M059J (cell line): ENCODE results near the gene ARMC2. TPM values are rescaled to one million over a fixed set of nuclear protein-coding genes. Genes with fewer than 3 reads are reported as not detected.
"Not testable (repeated sequence)": the region's sequence is repeated elsewhere in the genome, so short reads cannot be mapped to it uniquely, and the experiment has no call there.

ENCODE experiments used
- DNase-seq: peaks from one replicate; pipeline ENCODE4 v3.0.0-alpha.2; 2012; ENCODE audit warnings: low read depth
- total RNA-seq: library from RNA; depleted of rRNA; stranded (reverse); fragments of >200 nt; shearing (Covaris generic); gene quantifications from 2 replicates; pipeline ENCODE4 v1.2.3, GENCODE V29; 2014

ARMC2 gene
- total RNA-seq, 1 experiment from 2014 or later = 1.7 TPM

DNA sequence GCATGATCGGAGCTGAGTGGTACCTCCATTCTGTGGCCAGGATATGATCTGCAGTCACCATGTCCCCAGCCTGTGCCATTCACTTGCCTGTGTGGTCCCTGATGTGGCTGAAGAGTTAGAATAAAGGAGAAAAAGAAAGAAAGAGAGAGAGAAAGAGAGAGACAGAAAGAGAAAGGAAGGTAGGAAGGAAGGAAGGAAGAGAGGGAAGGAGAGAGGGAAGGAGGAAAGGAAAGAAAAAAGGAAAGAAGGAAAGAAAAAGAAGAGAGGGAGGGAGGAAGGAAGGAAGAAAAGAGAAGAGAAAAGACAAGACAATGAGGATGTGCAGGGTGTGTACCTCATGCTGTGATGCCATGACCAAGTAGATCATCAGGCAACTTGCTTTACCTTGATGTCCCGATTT is 22.1 kb downstream of the ARMC2 start:
- DNase-seq = no peak

DNA sequence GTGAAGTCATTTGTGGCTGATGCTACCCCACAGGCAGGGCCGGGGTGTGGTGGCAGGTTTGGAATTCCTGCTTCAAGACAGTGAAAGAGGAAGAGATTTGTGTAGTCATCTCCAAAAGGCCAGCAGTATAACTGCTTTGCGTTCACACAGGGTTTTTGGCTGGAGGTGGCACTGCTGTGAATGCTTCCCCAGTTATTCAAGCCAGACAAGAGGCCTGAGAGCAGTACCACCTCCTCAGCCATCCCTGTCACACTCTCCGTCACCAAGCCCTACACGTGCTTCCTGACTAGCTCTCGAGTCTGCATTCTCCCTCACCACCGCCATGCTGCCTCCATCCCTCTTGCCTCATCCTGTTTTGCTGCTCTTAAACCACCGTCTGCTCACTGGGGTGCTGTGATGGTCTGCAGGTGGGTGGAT is 23.9 kb downstream of the ARMC2 start:
- no peak for DNase-seq

DNA sequence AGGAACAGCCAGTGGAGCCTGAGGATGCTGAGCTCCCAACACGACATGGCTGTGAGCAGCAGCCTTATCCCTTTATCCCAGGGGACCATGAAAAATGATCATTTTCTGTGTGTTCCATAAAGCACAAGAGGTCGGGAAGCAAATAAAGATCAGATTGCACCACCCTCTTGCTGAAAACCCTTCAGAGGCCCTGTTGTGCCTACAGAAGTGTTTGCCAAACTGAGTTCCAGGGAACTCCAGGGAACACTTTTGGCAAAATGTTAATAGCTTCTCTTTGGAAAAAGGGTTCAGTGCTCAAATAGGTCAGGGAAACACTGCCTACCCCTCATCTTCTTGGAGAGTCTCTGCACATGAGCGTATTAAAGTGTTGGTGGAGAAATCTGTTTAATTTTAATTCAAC is 24.4 kb downstream of the ARMC2 start:
- no peak for DNase-seq

DNA sequence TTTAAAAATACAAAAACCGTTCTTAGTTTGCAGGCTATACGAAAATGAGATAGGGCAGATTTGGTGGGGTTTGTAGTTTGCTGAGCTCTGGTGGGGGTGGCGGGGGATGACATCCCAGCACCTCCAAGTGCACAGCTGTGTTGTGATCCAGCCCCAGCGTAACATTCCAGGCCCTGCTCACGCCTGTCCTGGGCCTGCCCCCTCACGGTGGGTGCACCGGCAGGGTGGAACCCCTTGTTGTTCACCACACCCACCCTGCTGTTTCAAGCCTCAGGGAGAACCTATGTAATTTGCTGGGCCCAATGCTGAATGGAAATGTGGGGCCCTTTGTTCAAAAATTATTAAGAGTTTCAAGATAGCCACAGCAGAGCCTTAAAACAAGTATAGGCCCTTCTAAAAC is 25.0 kb downstream of the ARMC2 start:
- no peak for DNase-seq

DNA sequence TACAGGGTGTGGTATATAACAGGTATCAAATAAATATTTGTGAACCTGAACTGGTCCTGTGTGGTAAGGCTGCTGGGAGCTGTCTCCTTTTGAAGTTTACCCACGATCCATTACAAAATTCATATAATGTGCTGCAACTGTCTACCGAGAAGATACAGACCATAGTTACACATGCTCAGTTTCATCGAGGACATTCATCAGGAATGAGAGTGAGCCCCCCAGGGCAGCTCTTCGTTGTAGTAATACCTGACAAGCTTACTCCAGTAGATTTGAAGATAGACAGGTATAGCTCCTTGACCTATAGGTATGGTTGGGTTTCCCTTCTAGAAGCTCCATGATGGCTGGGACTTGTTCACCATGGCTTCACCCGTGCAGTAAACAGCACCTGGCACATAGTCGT is 25.7 kb downstream of the ARMC2 start:
- DNase-seq = no peak

DNA sequence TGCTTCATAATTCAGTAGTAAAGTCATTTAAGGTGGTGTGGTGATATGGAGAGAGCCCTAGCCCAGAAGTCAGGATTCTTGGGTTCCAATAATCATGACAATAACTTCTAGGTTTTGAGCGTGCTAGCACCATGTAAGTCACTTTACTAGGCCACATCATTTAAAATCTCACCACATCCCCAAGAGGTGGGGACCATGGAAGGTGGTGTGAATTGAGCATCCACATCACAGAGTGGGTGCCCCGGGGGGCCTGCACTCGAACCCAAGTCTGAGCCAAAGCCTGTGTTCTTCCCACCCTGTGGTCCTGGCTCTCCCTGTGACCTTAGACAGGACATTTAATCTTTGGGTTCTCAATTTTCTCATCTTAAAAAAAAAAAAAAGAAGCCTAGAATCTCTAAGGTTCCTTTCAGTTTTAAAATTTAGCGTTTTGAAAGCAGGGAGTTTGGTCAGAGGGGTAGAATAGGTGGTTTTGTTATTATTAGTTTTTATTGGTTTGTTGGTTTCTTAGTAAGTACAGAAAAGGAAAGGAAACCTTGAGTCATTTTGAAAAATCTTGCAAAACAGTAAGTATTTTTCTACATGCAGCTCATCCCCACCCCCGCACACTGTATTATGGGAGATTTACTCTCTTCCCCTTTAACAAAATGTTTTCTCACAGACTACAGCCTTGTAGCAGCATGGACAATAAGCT is 26.4 kb downstream of the ARMC2 start:
- DNase-seq = peak; percentile 54

DNA sequence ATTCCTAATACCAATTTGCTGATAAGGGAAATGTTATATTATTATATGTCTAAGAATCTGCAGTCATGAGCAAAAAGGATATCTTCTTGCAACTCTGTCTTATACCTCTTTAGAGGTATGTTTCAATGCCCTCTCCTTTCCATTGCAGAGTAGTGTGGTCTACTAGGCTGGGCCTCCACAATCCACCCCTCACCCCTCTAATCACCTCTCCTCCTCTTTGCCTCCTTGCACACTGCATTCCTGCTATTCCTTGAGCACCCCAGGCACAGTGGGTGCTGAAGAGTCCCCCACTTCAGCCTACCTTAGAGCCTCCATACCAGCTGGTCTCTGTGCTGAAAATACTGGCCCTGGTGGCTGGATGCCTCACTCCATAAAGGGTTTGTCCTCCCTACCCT is 26.9 kb downstream of the ARMC2 start:
- DNase-seq = no peak

DNA sequence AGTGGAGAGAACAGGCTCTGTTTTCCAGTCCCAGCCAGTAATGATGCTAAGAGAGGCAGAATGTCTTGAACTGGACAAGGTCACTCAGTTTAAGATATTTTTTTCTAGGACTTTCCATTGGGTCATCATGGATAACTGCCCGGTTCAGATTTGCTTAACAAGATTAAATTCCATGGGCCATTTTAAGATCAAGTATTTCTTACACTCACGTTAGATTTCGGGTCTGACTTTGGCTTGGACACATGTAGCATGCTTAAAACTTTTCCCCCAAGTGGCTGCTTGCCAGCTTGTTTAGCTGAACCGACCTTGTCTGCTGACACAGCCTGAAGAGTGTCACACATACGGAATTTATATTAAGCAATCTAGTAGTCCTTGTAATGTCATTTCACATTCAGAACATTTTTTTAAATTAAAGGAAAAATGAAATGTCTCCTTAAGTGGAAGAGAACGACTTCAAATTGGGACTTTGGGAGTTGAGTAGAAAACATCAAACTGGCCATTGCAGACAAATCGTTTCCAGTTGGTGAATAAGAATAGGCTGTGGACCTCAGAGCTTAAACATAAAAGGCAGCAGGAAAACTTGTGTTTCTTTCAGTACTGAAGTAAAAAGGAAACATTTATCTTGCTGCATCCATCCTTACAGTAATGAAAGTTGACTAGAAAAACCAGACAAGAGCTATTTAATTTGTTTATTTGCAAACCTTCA is 29.0 kb downstream of the ARMC2 start:
- DNase-seq = no peak

DNA sequence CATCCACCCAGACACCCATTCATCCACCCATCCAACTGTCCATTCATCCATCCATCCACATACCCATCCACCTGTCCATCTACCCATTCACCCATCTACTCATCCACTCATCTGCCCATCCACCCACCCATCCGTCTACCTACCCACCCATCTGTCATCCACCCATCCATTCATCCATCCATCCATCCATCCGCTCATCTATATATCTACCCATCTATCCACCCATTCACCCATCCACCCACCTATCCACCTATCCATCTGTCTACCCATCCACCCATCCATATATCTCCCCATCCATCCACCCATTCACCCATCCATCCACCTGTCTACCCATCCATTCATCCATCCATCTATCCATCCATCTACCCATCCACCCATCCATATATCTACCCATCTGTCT is 30.7 kb downstream of the ARMC2 start:
- DNase-seq = no peak

DNA sequence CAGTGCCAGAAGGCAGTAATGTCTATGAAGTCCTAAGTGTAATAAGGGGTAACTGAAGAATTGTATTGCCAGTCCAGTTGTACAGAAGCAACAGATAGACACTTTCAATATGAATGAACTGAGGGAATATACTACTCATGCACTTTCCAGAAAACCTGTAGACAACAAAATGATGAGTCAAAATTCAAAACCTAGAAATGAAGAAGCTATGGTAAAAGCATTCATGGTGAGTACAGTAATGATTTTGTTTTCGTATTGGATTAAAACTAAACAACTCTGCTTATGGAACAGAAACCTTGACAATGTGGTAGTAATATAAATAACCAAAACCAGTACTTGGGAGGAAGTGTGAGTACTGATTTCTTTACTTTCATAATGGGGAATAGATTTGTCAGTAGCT is 35.0 kb downstream of the ARMC2 start:
- DNase-seq = no peak

DNA sequence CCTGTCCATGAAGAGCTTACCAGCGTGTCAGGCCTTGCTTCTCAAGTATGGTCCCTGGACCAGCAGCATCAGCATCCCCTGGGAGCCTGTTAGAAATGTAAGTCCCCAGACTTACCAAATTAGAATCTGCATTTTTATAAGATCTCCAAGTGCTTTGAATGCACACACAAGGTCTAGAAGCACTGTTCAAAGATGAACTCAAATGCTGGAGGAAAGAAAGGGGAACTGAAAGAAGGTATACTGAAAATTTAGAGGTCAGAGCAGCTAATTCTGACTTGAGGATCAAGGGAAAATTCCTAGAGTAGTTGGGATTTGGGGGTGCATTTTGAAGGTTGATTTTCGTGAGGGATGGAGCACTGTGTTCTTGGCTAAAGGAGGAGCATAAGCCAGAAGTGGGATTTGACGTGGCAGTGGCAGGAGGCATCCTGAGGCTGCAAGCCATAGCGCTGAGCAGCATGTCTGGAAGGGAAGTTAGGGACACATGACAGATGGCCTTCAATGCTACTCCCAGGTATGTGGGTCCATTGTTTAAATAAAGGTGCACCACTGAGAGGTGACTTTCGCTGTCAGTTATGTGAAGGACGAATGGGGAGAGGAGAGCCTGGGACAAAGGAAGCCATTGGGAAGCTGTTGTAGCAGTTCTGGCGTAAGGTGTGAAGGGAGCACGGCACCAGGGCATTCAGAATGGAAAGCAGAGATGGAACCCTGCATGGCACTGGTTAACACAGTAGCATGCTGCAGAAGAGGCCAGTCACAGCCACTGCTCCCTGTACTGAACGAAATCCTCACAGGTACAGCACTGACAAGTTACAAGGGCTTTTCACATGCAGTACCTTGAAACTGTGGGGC is 36.2 kb downstream of the ARMC2 start:
- DNase-seq = no peak

DNA sequence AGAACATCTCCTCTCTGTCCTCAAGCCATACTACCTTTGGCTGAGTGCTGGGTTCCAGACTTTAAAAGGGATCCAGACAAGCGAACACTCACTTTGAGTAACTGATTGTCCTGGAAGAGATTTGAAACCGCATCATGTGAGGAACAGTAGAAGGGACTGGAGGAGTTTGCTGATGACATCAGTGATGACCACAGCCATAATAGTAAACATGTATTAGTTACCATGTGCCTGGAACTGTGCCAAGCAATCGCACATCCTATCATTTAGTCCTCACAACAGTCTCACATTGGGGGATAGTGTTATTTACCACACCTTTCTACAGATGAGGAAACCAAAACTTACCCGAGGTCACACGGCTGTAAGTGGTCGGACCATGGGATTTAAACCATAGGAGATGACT is 39.8 kb downstream of the ARMC2 start:
- no peak for DNase-seq

DNA sequence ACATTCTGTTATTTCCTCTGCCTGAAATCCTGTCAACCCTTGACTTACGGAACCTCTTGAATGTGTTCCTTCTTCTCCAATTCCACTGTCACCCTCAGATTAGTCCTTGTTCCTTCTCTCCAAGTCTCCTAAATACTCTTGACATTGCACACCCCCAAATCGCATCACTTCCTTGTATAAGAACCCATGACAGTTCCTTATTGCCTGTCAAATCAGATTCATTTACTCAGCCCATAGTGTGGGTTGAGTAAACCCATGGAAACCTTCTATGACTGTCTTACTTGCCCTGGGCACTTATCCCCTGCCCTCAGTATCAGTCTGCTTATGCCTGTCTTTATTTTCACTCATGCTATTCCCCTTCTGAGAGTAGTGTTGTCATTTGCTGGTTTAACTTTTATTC is 40.5 kb downstream of the ARMC2 start:
- DNase-seq = no peak

DNA sequence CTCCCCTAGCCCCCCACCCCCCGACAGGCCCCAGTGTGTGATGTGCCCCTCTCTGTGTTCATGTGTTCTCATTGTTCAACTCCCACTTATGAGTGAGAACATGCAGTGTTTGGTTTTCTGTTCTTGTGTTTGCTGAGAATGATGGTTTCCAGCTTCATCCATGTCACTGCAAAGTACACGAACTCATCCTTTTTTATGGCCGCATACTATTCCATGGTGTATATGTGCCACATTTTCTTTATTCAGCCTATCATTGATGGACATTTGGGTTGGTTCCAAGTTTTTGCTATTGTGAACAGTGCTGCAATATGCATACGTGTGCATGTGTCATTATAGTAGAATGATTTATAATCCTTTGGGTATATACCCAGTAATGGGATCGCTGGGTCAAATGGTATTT is 42.7 kb downstream of the ARMC2 start:
- DNase-seq = not testable (repeated sequence)

DNA sequence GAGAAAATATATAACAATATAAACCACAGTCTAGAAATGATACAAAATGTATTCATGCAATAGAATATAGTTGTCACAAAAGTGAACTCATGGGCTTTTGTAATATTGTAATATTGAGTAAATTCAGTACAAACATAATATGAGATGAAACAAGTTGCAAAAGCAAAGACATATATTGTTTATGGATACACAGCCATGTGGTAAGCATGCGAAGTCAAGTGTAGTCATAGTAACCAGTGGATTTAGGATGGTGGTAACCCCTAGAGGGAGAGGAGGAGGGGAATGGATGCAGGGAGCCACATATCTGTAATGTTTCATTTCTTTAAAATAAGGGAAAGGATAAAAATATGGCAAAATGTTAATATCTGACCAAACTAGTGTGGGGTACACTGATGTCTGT is 47.3 kb downstream of the ARMC2 start:
- peak; percentile 21 for DNase-seq

DNA sequence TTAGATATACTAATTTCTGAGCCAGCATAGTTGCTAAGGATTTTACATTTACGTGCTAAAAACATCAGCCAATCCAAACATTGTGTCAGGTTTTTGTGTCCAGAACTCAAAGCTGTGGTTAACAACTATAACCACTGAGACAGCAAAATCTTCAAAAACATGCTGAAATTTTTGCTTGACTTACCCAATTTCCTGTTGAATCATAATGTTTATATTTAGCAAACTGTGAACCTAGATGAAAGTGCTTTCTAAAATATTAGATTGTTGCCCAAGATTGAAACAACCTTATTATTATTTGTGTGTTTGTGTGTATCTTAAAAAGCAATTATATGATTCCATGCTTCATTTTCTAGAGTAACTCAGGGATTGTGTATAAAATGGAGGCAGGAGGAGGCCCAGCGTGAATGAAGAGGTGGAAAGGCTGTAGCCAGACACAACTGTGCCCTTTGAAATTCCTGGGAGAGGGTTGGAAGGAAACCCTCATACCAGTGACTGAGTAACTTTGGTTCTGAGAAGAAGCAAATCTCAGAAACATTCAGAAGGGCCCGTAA is 48.0 kb downstream of the ARMC2 start:
- DNase-seq = peak; percentile 84

DNA sequence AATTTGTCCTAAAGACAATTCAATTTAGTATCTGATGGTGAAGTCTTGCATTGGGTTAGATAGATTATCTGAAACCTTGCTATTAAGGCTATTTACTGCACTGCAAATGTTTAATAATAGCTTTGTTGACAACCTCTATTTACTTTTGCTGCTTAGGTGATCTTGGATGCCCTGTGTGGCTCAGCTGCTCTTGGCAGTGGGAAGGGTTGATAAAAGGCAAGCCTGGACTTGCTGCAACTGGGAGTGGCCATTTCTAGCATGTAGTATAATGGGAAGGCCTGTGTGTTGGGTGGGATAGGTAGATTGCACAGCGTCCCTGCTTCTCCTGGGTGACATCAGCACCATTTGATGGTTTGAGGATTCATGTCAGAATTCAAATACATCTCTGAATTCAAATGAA is 49.1 kb downstream of the ARMC2 start:
- peak; percentile 34 for DNase-seq

DNA sequence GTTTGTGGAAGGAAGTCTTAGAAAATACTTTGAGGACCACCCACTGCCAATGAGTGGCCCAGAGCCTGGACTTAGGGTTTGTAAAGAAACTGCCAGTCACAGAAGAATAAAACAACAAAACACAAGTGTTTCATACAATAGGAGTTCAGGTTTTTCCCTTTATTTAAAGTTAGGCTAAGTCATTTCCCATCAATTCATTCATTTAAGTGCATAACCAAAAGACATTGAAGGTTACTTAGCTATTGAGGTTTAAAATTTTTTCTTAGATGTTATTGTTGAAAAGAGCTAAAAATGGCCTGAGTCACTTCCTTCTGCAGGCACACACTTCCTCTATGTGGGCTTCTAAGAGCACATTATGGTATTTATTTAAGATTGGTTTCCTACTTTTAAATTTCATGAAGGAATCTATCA is 54.2 kb downstream of the ARMC2 start:
- DNase-seq = peak; percentile 32

DNA sequence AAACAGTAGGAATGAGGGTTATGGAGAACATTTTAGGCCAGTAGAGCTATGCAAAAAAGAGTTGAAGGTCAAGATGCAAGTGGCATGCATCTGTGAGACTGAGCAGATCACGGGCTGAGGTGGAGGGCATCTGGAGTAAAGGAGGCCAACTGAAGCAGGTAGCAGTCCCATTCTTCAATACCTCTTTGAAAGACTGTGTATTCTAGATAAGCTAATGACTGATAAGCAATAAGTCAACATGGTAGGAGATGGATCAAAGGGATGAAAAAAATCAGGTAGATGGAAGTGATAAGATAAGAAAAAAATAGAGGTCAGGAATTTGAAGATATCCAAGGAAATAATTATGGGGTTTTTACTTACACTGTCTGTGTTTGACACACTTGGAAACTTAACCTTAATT is 55.6 kb downstream of the ARMC2 start:
- no peak for DNase-seq

DNA sequence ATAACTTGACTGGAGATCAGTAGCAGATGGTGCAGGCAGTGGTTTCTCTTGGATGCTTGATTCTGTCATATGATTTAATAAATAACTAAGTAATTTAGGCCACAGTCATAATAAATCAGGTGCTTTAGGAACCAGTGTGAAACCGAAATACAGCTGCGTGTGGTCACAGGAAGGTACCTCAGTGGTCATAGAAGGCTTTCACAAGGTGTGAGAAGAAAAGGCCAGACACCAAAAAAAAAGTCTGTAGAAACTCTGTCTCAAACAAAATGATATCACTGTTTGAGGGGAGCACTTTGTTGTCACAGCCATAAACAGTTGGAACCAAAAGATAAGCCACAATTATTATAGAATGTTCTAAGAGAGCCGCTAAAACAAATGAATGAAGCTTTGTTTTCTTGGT is 56.5 kb downstream of the ARMC2 start:
- DNase-seq = no peak

DNA sequence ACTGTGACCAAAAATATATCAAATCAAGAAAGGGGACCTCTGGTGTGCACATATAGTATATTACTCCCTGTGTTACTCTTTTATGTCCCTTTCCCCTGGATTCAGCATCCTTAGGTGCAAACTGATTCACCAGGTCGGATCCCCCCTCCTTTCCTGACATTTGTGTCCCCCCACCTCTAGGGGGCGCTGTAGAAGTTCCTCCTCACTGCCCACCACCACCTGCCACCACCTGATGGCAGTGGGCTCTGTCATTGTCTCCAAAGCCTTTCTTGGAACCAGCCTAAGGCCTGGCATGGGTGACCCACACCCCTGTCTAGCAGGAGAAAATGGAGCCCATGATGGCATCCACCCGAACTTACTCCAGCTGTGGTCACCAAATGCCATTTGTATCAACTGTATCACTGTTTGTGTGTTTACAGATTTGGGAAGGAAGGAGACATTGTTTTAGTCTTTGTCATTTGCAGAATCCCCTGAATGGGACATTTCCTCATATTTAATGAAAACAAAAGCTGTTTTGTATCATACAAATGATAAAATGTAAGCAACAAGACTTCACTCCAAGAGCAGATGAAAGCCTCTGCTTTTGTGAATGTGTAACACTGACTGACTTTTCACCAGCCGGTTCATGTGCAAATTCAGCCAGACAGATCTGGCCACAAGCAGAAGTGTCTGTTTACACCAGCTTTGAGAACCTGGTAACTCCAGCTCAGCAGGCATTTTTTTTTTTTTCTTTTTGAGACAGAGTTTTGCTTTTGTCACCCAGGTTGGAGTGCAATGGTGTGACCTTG is 66.2 kb downstream of the ARMC2 start:
- peak; percentile 20 for DNase-seq

DNA sequence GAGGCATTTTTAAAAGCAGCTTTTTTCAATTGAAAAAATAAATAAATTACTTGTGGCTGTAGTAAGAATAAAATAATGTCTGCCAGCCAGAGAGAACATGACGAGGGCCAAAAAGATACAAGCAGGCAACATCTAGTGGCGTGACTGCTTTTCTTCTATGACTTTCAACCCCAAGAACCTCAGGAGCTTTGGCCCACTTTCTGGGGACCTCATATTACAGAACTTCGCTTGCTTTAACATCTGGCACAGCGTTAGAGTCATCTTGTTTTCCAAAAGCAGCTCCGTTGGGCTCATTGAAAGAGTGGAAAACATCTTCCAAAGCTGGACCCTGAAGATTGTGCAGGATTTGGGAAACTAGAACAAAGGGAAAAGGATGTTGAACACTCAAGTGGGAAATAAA is 67.0 kb downstream of the ARMC2 start:
- DNase-seq = no peak
